ENCODE results near the gene MUS81. TPM values are rescaled to one million over a fixed set of nuclear protein-coding genes. Genes with fewer than 3 reads are reported as not detected.

The MUS81 gene
- total and polyA plus RNA-seq, 2 of the 13 experiments (the other 11 are each of a cell fraction or from before 2014, with no cell fraction given): 25.6 to 30.2 TPM

DNA sequence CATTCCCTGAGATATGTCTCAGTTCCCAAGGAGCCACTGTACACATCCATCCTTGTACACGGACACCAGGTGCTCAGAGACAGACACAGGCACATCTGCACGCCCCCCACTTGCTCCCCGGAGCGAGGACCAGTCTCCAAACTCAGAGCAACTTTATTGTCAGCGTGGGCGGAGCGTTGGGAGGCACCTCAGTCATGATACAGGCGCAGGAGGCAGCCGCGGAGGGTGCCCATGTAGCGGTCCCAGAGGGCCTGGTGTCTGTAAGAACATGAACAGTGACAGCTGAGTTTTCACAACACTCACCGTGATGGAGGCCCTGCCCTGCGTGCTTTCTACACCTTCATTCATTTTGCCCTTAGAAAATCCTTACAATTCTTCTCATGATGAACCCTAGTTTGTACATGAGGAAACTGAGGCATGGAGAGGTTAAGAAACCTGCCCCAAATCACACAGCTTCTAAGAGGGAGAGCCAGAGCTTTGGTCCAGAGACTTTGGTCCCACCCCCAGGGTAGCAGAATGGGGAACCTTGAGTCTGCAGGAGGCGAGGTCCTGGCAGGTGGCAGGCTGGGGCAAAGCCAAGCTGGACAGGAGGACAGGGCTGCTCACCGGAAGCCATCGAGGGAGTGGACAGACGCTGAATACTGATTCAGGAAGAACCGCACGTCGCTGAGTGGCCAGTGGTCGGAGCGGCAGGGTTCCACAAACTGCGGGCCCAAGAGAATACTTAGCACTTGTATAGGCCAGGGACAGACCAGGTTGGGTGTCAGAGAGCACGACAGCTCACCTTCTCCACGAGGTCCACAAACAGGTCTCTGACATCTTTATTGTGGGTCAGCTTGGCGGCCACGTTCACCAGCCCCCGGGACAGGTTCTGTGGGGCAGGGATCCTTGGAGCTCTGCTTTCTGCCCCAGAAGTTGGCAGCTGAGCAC is 23.8 kb downstream of the MUS81 start:
- Histone ChIP-seq H3K36me3 (replicated peaks in 1 of 2; ENCODE audit: control insufficient read depth in 1 of 2, insufficient read depth in 2 of 2, low read length in 2 of 2) (peaks cover 4 to 19% of the 10 kb centered on the region in 2 experiments; a peak in 4 of 5 replicates), H3K9ac (ENCODE audit: insufficient read depth, low read depth, low read length) (no peak overlapping the region)

More for the DNA sequence above, 23.8 kb downstream of the MUS81 start:
- BruUV-seq (replicated peaks): no TSS peak
- 87% methylated on average over 14 of the region's 28 CpGs for WGBS (ENCODE audit: low lambda C conversion rate)
- TF ChIP-seq ZNF775 (CRISPR knock-in tag; IDR thresholded peaks at IDR 0.05; ENCODE audit: borderline replicate concordance): no peak
- TF ChIP-seq PLSCR1 (CRISPR knock-in tag; IDR thresholded peaks at IDR 0.05; ENCODE audit: borderline replicate concordance): no peak
- TF ChIP-seq GZF1 (CRISPR knock-in tag; IDR thresholded peaks at IDR 0.05): no peak
- TF ChIP-seq BHLHE40 (IDR thresholded peaks at IDR 0.05; ENCODE audit: low read length): no peak
- no peak for TF ChIP-seq ZNF652 (CRISPR knock-in tag; IDR thresholded peaks at IDR 0.05; ENCODE audit: borderline replicate concordance, low read depth)
- TF ChIP-seq ZBTB42 (CRISPR knock-in tag; IDR thresholded peaks at IDR 0.05): no peak
- TF ChIP-seq ZNF230 (CRISPR knock-in tag; IDR thresholded peaks at IDR 0.05): no peak
- Histone ChIP-seq H3K4me3 (replicated peaks in 1 of 3; ENCODE audit: insufficient read depth in 1 of 3, low read depth in 2 of 3, low read length in 3 of 3) (no peak overlapping the region), H3K27me3 (ENCODE audit: control insufficient read depth in 1 of 2, insufficient read depth in 2 of 2, low read length in 2 of 2) (no peaks in the 10 kb centered on the region; a peak in 1 of 5 replicates), H4K20me1 (ENCODE audit: insufficient read depth, low read length) (no peaks in the 10 kb centered on the region), H3K4me1 (ENCODE audit: insufficient read depth, low read length) (peaks cover 42% of the 10 kb centered on the region), H3K9me3 (ENCODE audit: low read length) (no peaks in the 10 kb centered on the region), H3K4me2 (ENCODE audit: low read depth, low read length) (no peak overlapping the region), H2AFZ (ENCODE audit: low read length) (no peak overlapping the region), H3K27ac (ENCODE audit: extremely low read length, insufficient read depth, low read length) (no peak overlapping the region), H3K79me2 (ENCODE audit: insufficient read depth, low read length) (no peaks in the 10 kb centered on the region)
- FAIRE-seq: no peak
- DNase-seq (ENCODE audit: low spot score): no peak
- intact Hi-C loops (cut with micrococcal nuclease; ENCODE audit: unreplicated experiment) (no loop called here), in situ Hi-C loops (cut with HindIII; ENCODE audit: extremely low pct_ligation_motif_present, low pct_unique_long_range_greater_than_20kb) (loop anchor here (5.0 kb wide), 1 partner anchor 103 kb away; no protein-coding TSS in a partner anchor)
- ChIA-PET CTCF (ENCODE audit: low intra/inter-chr PET ratio, low total read pairs) (interaction anchor here (0.7 to 2.9 kb wide), 12 partner anchors 10 to 178 kb away, joined by 3 to 77 read pairs (median 5); partner anchors contain the start of genes FOSL1, KAT5, MUS81 and SART1), POLR2A (interaction anchor here (0.6 to 1.7 kb wide), 8 partner anchors 10 to 140 kb away, joined by 3 to 11 read pairs (median 3); partner anchors contain the start of genes CFL1, FOSL1 and MUS81)
- no peak for ATAC-seq

Measured in HepG2 (cell line).